Fibroblast of pulmonary artery (primary cell): ENCODE measurements around the gene TMEM121.

ENCODE experiments used
- DNase-seq: peaks from one replicate; pipeline ENCODE4 v3.0.0-alpha.2; 2010; ENCODE audit warnings: low read depth
- H3K4me3 ChIP-seq: replicated peaks from 2 replicates; pipeline ENCODE4 v1.5.1; 2011; ENCODE audit warnings: low read depth, mild to moderate bottlenecking, control low read depth, low read length, moderate library complexity
- TF ChIP-seq, protein P1 (sequence below): IDR thresholded peaks from 2 replicates; pipeline ENCODE4 v1.5.1; 2011; ENCODE audit warnings: mild to moderate bottlenecking, control low read depth, low read length, inconsistent platforms; ENCODE audit errors: missing control alignments

TMEM121 gene

GRCh38 chr14:105505101-105505500, 21.3 kb upstream of the TMEM121 start:
- TF ChIP-seq, protein P1, sequence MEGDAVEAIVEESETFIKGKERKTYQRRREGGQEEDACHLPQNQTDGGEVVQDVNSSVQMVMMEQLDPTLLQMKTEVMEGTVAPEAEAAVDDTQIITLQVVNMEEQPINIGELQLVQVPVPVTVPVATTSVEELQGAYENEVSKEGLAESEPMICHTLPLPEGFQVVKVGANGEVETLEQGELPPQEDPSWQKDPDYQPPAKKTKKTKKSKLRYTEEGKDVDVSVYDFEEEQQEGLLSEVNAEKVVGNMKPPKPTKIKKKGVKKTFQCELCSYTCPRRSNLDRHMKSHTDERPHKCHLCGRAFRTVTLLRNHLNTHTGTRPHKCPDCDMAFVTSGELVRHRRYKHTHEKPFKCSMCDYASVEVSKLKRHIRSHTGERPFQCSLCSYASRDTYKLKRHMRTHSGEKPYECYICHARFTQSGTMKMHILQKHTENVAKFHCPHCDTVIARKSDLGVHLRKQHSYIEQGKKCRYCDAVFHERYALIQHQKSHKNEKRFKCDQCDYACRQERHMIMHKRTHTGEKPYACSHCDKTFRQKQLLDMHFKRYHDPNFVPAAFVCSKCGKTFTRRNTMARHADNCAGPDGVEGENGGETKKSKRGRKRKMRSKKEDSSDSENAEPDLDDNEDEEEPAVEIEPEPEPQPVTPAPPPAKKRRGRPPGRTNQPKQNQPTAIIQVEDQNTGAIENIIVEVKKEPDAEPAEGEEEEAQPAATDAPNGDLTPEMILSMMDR: no peak
- no peak for DNase-seq
- no peak overlapping the region for H3K4me3 ChIP-seq

DNA sequence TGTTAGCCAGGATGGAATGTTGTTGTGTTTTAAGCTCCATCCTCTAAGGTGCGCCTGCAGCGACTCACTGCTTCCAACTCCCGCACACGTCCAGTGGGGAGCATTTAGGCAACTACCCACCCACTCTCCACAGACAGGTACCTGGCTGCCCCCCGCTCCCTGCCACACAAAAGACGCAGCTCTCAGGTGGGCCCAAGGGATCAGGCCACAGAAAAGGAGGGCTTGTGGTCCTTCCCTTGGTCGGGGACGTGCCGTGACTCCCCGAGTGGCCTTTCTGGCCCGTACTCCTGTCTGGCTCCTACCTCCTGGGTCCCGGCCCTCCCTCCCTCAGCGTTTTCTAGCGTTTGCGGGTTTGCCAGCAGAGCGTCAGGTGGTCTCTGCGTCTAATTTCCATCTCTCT, 19.1 kb upstream of the TMEM121 start:
- TF ChIP-seq, protein P1: no peak
- H3K4me3 ChIP-seq: no peak overlapping the region
- DNase-seq: no peak

DNA sequence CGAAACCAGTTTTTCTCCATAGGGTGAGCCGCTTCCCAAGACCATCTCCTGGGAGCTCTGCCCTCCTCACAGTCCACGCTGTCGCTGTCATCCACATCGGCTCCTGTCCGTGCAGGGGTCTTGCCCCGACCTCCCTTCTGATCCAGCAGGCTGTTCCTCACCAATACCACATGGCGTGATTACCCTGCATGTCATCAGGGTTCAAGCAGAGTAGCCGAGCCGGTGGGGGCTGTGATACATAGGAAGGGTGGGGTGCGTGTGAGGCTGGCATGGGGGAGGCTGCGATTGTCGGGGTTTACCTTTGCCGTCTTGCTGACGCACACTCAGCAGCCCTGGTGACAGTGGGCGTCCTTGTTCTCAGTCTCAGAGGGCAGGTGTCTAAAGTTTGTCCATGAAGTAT, 18.3 kb upstream of the TMEM121 start:
- TF ChIP-seq, protein P1: no peak
- DNase-seq: no peak
- H3K4me3 ChIP-seq: no peak overlapping the region

DNA sequence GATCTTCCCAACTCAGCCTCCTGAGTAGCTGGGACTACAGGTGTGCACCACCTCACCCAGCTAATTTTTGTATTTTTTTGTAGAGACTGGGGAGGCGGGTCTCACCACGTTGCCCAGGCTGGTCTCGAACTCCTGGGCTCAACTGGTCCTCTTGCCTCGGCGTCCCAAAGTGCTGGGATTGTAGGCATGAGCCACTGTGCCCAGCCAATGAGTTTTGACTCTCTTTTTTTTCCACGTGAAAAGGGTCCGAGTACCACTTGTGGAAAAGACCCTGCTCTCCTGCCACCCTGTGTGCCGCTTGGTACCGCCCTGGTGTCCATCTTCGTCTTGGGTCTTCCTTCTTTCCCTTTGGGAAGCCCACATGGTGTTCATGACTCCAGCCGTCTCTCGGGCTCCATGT, 17.8 kb upstream of the TMEM121 start:
- DNase-seq: no peak
- no peak overlapping the region for H3K4me3 ChIP-seq
- TF ChIP-seq, protein P1: no peak

GRCh38 chr14:105517096-105517495, 9.3 kb upstream of the TMEM121 start:
- H3K4me3 ChIP-seq: no peak overlapping the region
- TF ChIP-seq, protein P1: no peak
- no peak for DNase-seq

GRCh38 chr14:105519946-105520698, 6.3 kb upstream of the TMEM121 start:
- TF ChIP-seq, protein P1: no peak
- no peak overlapping the region for H3K4me3 ChIP-seq

DNA sequence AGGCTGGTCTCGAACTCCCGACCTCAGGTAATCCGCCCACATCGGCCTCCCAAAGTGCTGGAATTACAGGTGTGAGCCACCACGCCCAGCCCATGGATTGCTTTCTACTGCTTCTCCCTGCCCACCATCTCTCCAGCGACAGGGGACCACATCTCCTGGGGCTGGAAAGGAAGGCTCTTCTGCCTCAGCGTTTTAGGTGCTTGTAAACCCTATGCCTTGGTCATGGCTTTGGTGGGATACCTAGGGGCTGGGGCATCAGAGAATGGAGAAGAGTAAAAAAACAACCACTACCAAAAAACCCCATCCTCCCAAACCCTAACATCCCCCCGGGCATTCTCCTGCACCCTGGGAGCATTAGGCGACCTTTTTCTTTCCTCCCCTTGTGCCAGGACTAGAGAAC, 1.1 kb upstream of the TMEM121 start:
- H3K4me3 ChIP-seq: no peak overlapping the region
- DNase-seq: no peak
- TF ChIP-seq, protein P1: no peak

More at GRCh38 chr14:105519946-105520698, 6.3 kb upstream of the TMEM121 start:
- no peak for DNase-seq
